Prostate gland (tissue), 2 donors: ENCODE results near the gene ILK. TPM values are rescaled to one million over a fixed set of nuclear protein-coding genes. Genes with fewer than 3 reads are reported as not detected.

Experiments
- DNase-seq: peaks from one replicate; pipeline ENCODE4 v3.0.0-alpha.2; 2019; ENCODE audit warnings: low spot score
- H3K27ac ChIP-seq, 2 donors: fragments of 200-600 bp; sonication (generic); 2 replicates each; pipeline ENCODE4 v1.5.1; 2017 to 2019
- H3K27me3 ChIP-seq: fragments of 200-600 bp; sonication (generic); replicated peaks from 2 replicates; pipeline ENCODE4 v1.5.1; 2019; ENCODE audit not compliant: insufficient read depth
- H3K36me3 ChIP-seq, 2 donors: fragments of 200-600 bp; sonication (generic); 1 replicate in 1 of 2; 2 replicates in 1 of 2; pipeline versions ENCODE4 v1.5.1 to v1.8.1; 2017 to 2019
- H3K4me1 ChIP-seq: fragments of 200-600 bp; sonication (generic); replicated peaks from 2 replicates; pipeline ENCODE4 v1.5.1; 2019
- H3K4me3 ChIP-seq, 2 donors: fragments of 200-600 bp; sonication (generic); 2 replicates each; pipeline ENCODE4 v1.5.1; 2017 to 2019
- H3K9me3 ChIP-seq: fragments of 200-600 bp; sonication (generic); 2 replicates; pipeline ENCODE4 v1.5.1; 2017
- POLR2A ChIP-seq: fragments of 450-650 bp; IDR thresholded peaks from one replicate; pipeline ENCODE4 v1.6.1; 2016; ENCODE audit warnings: antibody characterized with exemption, mild to moderate bottlenecking
- POLR2AphosphoS5 ChIP-seq: sonication (generic); formaldehyde crosslinking; IDR thresholded peaks from one replicate; pipeline ENCODE4 v1.6.1; 2017; ENCODE audit warnings: antibody characterized with exemption
- WGBS: methylation state at CpG from one replicate; pipeline ENCODE4 v1.1.5; 2018; 5-methylcytosine and 5-hydroxymethylcytosine counted together
- intact Hi-C: fragments of 100-400 bp; cut with DNase I; formaldehyde crosslinking; loops from one replicate; pipeline ENCODE4 v1.14.2; 2022
- total RNA-seq, 2 donors: library from RNA; depleted of rRNA; stranded (reverse); fragments of >200 nt; gene quantifications; one replicate each; pipeline ENCODE4 v1.1.0, GENCODE V29; 2016
- TF ChIP-seq, protein P1 (sequence below), 4 experiments: fragments of 200-600 bp in 2 of 4; fragments of 450-650 bp in 2 of 4; sonication (generic) in 2 of 4; IDR thresholded peaks; 1 replicate in 3 of 4; 2 replicates in 1 of 4; pipeline ENCODE4 v1.5.1; 2016 to 2019; ENCODE audit warnings: antibody characterized with exemption in 4 of 4, mild to moderate bottlenecking in 2 of 4, moderate library complexity in 2 of 4

ILK gene
- total RNA-seq, 2 donors from 2014 or later, result 172 to 195 TPM

DNA sequence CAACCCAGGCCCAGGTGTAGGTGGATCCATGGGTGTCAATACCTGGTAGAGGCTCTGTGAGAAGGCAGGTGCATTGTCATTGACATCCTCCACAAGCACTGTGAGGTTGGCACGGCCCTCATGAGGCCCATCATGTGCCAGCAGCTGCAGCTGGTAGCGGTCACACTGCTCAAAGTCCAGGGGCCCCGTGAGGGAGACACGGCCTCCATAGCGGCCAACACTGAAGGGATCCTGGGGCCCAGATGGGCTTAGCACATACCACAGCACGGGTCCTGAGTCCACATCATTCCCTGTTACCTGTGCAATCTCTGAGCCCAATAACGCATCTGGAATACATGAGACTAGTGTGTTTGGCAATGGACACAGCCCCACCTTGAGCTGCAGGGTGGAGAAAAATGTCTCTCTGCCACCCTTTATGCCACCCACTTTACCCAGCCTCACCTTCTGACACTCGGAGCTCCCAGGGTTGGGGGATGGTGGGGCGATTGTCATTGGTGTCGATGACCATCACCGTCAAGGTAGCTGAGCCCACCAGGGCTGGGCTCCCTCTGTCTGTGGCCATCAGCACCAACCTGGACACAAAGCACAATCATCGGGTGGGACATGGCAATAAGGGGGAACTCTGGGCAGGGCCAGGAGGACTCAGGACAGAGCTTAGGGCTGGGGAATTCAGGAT lies 21.7 kb downstream of the ILK start:
- no peak for DNase-seq
- Histone ChIP-seq H3K4me1 (no peaks in the 10 kb centered on the region), H3K36me3 (no peaks in the 10 kb centered on the region), H3K4me3 (no peak overlapping the region), H3K27me3 (no peaks in the 10 kb centered on the region), H3K9me3 (no peaks in the 10 kb centered on the region), H3K27ac (no peak overlapping the region)
- WGBS, result 90% methylated on average over 12 of the region's 12 CpGs
- no peak for TF ChIP-seq POLR2A
- TF ChIP-seq, protein P1, sequence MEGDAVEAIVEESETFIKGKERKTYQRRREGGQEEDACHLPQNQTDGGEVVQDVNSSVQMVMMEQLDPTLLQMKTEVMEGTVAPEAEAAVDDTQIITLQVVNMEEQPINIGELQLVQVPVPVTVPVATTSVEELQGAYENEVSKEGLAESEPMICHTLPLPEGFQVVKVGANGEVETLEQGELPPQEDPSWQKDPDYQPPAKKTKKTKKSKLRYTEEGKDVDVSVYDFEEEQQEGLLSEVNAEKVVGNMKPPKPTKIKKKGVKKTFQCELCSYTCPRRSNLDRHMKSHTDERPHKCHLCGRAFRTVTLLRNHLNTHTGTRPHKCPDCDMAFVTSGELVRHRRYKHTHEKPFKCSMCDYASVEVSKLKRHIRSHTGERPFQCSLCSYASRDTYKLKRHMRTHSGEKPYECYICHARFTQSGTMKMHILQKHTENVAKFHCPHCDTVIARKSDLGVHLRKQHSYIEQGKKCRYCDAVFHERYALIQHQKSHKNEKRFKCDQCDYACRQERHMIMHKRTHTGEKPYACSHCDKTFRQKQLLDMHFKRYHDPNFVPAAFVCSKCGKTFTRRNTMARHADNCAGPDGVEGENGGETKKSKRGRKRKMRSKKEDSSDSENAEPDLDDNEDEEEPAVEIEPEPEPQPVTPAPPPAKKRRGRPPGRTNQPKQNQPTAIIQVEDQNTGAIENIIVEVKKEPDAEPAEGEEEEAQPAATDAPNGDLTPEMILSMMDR (IDR thresholded peaks at IDR 0.05), result no peak
- TF ChIP-seq POLR2AphosphoS5, result no peak
- intact Hi-C loops, result no loop called here

DNA sequence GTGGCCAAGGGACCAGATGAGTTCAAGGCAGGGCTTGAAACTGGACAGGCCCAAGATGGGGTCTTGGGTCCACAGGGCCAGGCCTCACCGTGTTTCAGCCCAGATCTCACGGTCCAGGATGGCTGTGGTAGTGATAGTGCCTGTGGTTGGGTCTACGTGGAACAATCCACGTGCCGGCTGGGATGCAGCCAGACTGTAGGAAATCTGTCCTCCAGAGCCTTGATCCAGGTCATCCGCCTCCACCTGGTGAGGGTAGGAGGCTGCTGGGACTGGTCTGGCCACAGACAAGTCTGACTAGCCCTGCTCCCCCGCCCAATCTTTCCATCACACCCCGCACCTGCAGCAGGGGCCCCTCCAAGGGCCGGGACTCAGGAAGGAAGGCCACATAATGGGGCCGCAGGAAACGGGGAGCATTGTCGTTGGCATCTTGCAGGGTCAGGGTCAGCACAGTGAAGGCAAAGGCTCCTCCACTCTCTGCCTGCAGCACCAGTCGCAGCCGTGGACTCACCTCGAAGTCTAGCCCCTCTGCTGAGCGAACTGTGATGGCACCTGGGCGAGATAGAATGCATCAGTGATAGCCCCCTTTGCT lies 22.4 kb downstream of the ILK start:
- Histone ChIP-seq H3K27ac (no peak overlapping the region), H3K36me3 (no peaks in the 10 kb centered on the region), H3K4me1 (no peaks in the 10 kb centered on the region), H3K9me3 (no peaks in the 10 kb centered on the region), H3K27me3 (no peaks in the 10 kb centered on the region), H3K4me3 (no peak overlapping the region)
- 93% methylated on average over 15 of the region's 17 CpGs for WGBS
- TF ChIP-seq POLR2A (no peak), POLR2AphosphoS5 (no peak)
- TF ChIP-seq, protein P1 (IDR thresholded peaks at IDR 0.05), result no peak
- intact Hi-C loops, result no loop called here
- DNase-seq, result no peak

DNA sequence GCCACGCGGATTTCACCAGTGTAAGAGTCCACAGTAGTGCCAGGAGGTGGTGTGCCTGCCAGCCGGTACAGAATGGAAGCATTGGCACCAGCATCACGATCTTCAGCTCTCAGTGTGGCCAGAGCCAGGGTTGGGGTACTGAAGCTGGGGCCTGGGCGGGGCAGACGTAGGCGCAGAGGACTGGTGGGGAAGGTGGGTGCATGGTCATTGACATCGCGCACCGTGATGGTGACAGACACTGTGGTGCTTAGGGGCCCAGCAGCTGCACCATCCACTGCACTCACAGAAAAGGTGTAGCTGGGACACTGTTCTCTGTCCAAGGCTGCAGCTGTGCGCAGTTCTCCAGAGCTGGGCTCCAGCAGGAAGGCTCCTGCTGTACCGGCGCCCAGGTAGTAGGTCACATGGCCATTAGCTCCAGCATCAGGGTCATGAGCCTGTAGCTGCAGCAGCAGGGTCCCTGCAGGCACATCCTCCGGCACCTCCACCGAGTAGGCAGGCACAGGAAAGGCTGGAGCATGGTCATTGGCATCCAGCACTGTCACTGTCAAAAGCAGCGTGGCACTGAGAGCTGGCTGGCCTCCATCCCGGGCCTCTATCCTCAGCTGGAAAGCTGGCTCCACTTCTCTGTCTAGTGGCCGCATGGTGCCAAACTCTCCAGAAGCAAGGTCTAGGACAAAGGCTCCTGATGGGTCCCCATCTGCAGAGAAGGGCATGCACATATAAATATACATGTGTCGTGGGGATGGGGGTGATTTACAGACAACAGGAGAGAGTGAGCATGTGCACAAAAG lies 23.6 kb downstream of the ILK start:
- intact Hi-C loops, result no loop called here
- Histone ChIP-seq H3K36me3 (no peaks in the 10 kb centered on the region), H3K27ac (no peak overlapping the region), H3K27me3 (no peaks in the 10 kb centered on the region), H3K4me1 (no peaks in the 10 kb centered on the region), H3K9me3 (no peaks in the 10 kb centered on the region), H3K4me3 (no peak overlapping the region)
- WGBS, result 85% methylated on average over 19 of the region's 19 CpGs
- no peak for DNase-seq
- TF ChIP-seq POLR2AphosphoS5 (no peak), POLR2A (no peak)
- TF ChIP-seq, protein P1 (IDR thresholded peaks at IDR 0.05), result no peak

DNA sequence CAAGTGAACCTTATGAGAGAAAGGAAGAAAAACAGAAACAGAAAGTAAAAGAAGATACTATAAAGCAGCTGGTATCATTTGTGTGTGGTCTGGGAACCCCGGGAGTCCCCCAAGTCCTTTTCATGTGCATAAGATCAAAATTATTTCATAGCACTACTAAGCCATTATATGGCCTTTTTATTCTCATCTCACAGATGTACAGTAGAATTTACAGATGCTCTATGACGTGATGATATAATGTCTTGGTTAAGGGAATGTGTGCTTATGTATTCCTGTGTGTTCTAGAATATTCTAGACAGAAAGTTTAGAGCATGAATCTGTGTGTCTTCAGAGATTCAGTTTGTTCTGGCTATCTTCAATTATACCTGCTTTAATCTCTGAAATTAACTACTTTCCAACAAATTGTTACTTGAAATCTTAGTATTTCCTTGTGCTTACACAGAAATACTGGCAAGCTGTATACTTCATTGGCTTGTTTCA lies 24.2 kb downstream of the ILK start:
- DNase-seq, result no peak
- Histone ChIP-seq H3K36me3 (no peaks in the 10 kb centered on the region), H3K27ac (no peak overlapping the region), H3K4me3 (no peak overlapping the region), H3K9me3 (no peaks in the 10 kb centered on the region), H3K4me1 (no peaks in the 10 kb centered on the region), H3K27me3 (no peaks in the 10 kb centered on the region)
- TF ChIP-seq, protein P1 (IDR thresholded peaks at IDR 0.05), result no peak
- TF ChIP-seq POLR2A (no peak), POLR2AphosphoS5 (no peak)
- 73% methylated on average over 2 of the region's 2 CpGs for WGBS
- intact Hi-C loops, result no loop called here
